ENCODE results near the gene PTPRF.

PTPRF gene

DNA sequence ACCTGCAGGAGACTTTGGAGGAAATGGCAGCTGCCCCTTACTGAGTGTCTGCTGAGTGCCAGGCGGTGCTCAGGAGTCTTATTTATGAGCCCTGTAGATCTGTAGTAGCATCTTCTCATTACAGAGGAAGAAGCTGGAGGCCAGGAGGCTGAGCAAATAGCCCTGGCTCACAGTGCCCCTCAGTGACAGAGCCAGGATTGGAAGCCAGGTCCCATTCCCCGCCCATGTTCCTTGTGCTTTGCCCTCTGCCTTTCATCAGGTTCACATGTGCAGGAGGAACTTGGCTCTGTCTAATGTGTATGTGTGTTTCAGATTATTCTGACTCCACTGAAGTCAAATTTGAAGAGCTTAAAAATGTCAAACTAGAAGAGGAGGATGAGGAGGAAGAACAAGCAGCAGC, 140.5 kb downstream of the PTPRF start:
- no peak overlapping the region for H3K4me3 ChIP-seq (ENCODE audit: control insufficient read depth in 1 of 7, extremely low read depth in 1 of 7, insufficient read depth in 4 of 7, low read depth in 2 of 7, low read length in 6 of 7)
- CTCF ChIA-PET: interaction anchor here (1.3 kb wide), 1 partner anchor 17 kb away, joined by 3 read pairs; no protein-coding TSS in a partner anchor
- H3K27me3 ChIP-seq (replicated peaks in 2 of 5; ENCODE audit: control insufficient read depth in 4 of 5, insufficient read depth in 5 of 5, low read length in 4 of 5): no peaks in the 10 kb centered on the region
- WGBS (ENCODE audit: insufficient coverage): 90% methylated on average over 1 of the region's 2 CpGs
- H3K36me3 ChIP-seq (ENCODE audit: control insufficient read depth in 4 of 4, insufficient read depth in 4 of 4, low read length in 3 of 4): peaks cover 32 to 87% (median 65%) of the 10 kb centered on the region in 4 experiments
- H3K9me3 ChIP-seq (ENCODE audit: control extremely low read depth in 1 of 5, control insufficient read depth in 4 of 5, insufficient read depth in 2 of 5, low read depth in 1 of 5, low read length in 4 of 5): no peaks in the 10 kb centered on the region
- POLR2A ChIA-PET: no interaction called here
- no peaks in the 10 kb centered on the region for H3K4me1 ChIP-seq (ENCODE audit: control extremely low read depth in 1 of 4, control insufficient read depth in 4 of 4, insufficient read depth in 4 of 4, low read length in 3 of 4)
- DNase-seq: no peak
- H3K27ac ChIP-seq (ENCODE audit: insufficient read depth in 1 of 2, low read depth in 1 of 2, low read length in 2 of 2, poor library complexity in 1 of 2, severe bottlenecking in 2 of 2): no peak overlapping the region

DNA sequence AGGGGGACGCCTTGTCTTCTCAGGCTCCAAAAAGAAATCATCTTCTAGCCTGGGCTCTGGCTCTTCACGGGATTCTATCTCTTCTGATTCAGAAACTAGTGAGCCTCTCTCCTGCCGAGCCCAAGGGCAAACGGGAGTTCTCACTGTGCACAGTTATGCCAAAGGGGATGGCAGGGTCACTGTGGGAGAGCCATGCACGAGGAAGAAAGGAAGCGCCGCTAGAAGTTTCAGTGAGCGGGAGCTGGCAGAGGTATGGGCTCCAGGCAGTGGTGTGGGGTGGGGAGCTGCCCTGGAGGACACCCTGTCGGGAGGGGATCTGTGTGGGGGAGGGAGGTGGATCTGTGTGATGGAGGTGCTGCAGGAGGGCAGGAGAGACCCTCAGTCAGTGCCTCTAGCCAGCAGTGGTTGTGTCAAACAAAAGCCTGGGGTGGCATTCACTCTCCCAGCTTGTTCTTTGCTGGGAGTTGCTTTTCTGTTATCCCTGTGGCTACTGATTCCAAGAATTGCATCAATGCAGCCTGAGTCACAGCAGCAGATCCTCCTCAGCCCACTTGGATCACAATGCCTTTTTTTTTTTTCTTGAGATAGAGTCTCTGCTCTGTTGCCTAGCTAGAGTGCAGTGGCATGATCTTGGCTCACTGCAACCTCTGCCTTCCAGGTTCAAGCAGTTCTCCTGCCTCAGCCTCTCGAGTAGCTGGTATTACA, 141.1 kb downstream of the PTPRF start:
- POLR2A ChIA-PET: interaction anchor here (0.8 kb wide), 1 partner anchor 16 kb away, joined by 4 read pairs; no protein-coding TSS in a partner anchor
- no peak for DNase-seq
- no peaks in the 10 kb centered on the region for H3K4me1 ChIP-seq (ENCODE audit: control extremely low read depth in 1 of 4, control insufficient read depth in 4 of 4, insufficient read depth in 4 of 4, low read length in 3 of 4)
- no peaks in the 10 kb centered on the region for H3K9me3 ChIP-seq (ENCODE audit: control extremely low read depth in 1 of 5, control insufficient read depth in 4 of 5, insufficient read depth in 2 of 5, low read depth in 1 of 5, low read length in 4 of 5)
- H3K36me3 ChIP-seq (ENCODE audit: control insufficient read depth in 4 of 4, insufficient read depth in 4 of 4, low read length in 3 of 4): peaks cover 31 to 85% (median 62%) of the 10 kb centered on the region in 4 experiments
- CTCF ChIA-PET: interaction anchor here (1.3 kb wide), 1 partner anchor 16 kb away, joined by 3 read pairs; no protein-coding TSS in a partner anchor
- H3K27me3 ChIP-seq (replicated peaks in 2 of 5; ENCODE audit: control insufficient read depth in 4 of 5, insufficient read depth in 5 of 5, low read length in 4 of 5): no peaks in the 10 kb centered on the region
- no peak overlapping the region for H3K27ac ChIP-seq (ENCODE audit: insufficient read depth in 1 of 2, low read depth in 1 of 2, low read length in 2 of 2, poor library complexity in 1 of 2, severe bottlenecking in 2 of 2)
- H3K4me3 ChIP-seq (ENCODE audit: control insufficient read depth in 1 of 7, extremely low read depth in 1 of 7, insufficient read depth in 4 of 7, low read depth in 2 of 7, low read length in 6 of 7): no peak overlapping the region
- 99% methylated on average over 10 of the region's 10 CpGs for WGBS (ENCODE audit: insufficient coverage)

DNA sequence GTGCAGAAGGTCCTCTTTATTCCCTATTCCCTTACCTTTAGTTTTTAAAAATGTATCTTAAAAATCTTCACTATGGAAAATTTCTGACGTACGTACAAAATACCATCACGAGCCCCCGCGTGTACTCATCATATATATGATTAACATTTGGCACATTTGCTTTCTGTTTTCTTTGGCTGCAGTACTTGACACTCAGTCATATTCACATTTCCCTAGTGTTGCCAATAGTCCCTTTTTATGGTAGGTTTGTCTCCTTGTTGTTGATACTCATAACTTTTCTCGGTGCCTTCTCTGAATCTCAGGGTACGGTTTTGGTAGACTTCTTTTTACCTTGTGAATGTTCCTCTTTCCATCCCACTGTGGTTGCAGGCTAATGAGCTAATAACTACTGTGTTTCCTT, 142.6 kb downstream of the PTPRF start:
- Histone ChIP-seq H3K4me3 (ENCODE audit: control insufficient read depth in 1 of 7, extremely low read depth in 1 of 7, insufficient read depth in 4 of 7, low read depth in 2 of 7, low read length in 6 of 7) (no peak overlapping the region), H3K27me3 (replicated peaks in 2 of 5; ENCODE audit: control insufficient read depth in 4 of 5, insufficient read depth in 5 of 5, low read length in 4 of 5) (no peaks in the 10 kb centered on the region), H3K36me3 (ENCODE audit: control insufficient read depth in 4 of 4, insufficient read depth in 4 of 4, low read length in 3 of 4) (peaks cover 30 to 84% (median 59%) of the 10 kb centered on the region in 4 experiments), H3K4me1 (ENCODE audit: control extremely low read depth in 1 of 4, control insufficient read depth in 4 of 4, insufficient read depth in 4 of 4, low read length in 3 of 4) (no peaks in the 10 kb centered on the region), H3K27ac (ENCODE audit: insufficient read depth in 1 of 2, low read depth in 1 of 2, low read length in 2 of 2, poor library complexity in 1 of 2, severe bottlenecking in 2 of 2) (no peak overlapping the region), H3K9me3 (ENCODE audit: control extremely low read depth in 1 of 5, control insufficient read depth in 4 of 5, insufficient read depth in 2 of 5, low read depth in 1 of 5, low read length in 4 of 5) (no peaks in the 10 kb centered on the region)
- POLR2A ChIA-PET: no interaction called here
- 100% methylated on average over 2 of the region's 7 CpGs for WGBS (ENCODE audit: insufficient coverage)
- CTCF ChIA-PET: interaction anchor here (1.6 kb wide), 1 partner anchor 17 kb away, joined by 4 read pairs; no protein-coding TSS in a partner anchor
- no peak for DNase-seq

Data from common myeloid progenitor, CD34-positive (primary cell).